ENCODE results near the gene CCNC. TPM values are rescaled to one million over a fixed set of nuclear protein-coding genes. Genes with fewer than 3 reads are reported as not detected.

Gene CCNC
- total RNA-seq, 1 experiment from 2014 or later, result 93.1 TPM

- TF ChIP-seq NR1H2 (CRISPR knock-in tag; IDR thresholded peaks at IDR 0.05), result no peak
- TF ChIP-seq FOXP1 (CRISPR knock-in tag; IDR thresholded peaks at IDR 0.05; ENCODE audit: borderline replicate concordance), result no peak; the same call in 1 of the 2 replicates
- TF ChIP-seq E2F4 (CRISPR knock-in tag; IDR thresholded peaks at IDR 0.05; ENCODE audit: borderline replicate concordance, low read depth), result no peak
- TF ChIP-seq TCF7 (CRISPR knock-in tag; IDR thresholded peaks at IDR 0.05; ENCODE audit: low read depth), result no peak
- no peak for TF ChIP-seq NFE2L1 (CRISPR knock-in tag; IDR thresholded peaks at IDR 0.05)
- no peak for TF ChIP-seq NR2C2 (CRISPR knock-in tag; IDR thresholded peaks at IDR 0.05)
- TF ChIP-seq SP1 (CRISPR knock-in tag; conservative IDR thresholded peaks at IDR 0.05), result no peak
- TF ChIP-seq JAZF1 (CRISPR knock-in tag; IDR thresholded peaks at IDR 0.05), result no peak
- no peak for TF ChIP-seq AR (CRISPR knock-in tag; IDR thresholded peaks at IDR 0.05)
- TF ChIP-seq USF2 (CRISPR knock-in tag; IDR thresholded peaks at IDR 0.05), result no peak
- TF ChIP-seq FOXK1 (CRISPR knock-in tag; IDR thresholded peaks at IDR 0.05), result no peak
- no peak for TF ChIP-seq ATF6 (CRISPR knock-in tag; IDR thresholded peaks at IDR 0.05)
- no peak for TF ChIP-seq HMGA2 (CRISPR knock-in tag; IDR thresholded peaks at IDR 0.05)
- no peak for TF ChIP-seq E2F5 (CRISPR knock-in tag; IDR thresholded peaks at IDR 0.05)
- TF ChIP-seq ZNF423 (CRISPR knock-in tag; IDR thresholded peaks at IDR 0.05), result peak; percentile 63
These were observed 20.3 kb upstream of the CCNC start (continued) for GRCh38 chr6:99588618-99589289.

- DNase-seq (ENCODE audit: low spot score) (no peak), ATAC-seq (no peak)
- peaks cover 20% of the 10 kb centered on the region for H3K4me1 Mint-ChIP-seq
- peaks cover 92% of the 10 kb centered on the region for H3K27me3 Mint-ChIP-seq (ENCODE audit: low read depth)
- POLR2A ChIA-PET, result interaction anchor here (2.1 kb wide), 1 partner anchor 19 kb away, joined by 13 read pairs; the partner anchor contains the start of gene CCNC
- no peak overlapping the region for H3K4me3 Mint-ChIP-seq
- CTCF ChIA-PET, result interaction anchor here (0.7 to 2.5 kb wide), 7 partner anchors 17 to 280 kb away, joined by 3 to 34 read pairs (median 11); partner anchors contain the start of gene PRDM13
- H3K27ac Mint-ChIP-seq, result no peak overlapping the region
- H3K9me3 Mint-ChIP-seq, result no peaks in the 10 kb centered on the region
- TF ChIP-seq SP1 (CRISPR knock-in tag; conservative IDR thresholded peaks at IDR 0.05) (no peak), USF2 (CRISPR knock-in tag; IDR thresholded peaks at IDR 0.05) (no peak), ZNF138 (CRISPR knock-in tag; conservative IDR thresholded peaks at IDR 0.05) (no peak), USF1 (CRISPR knock-in tag; IDR thresholded peaks at IDR 0.05) (no peak), ZNF219 (CRISPR knock-in tag; IDR thresholded peaks at IDR 0.05; ENCODE audit: borderline replicate concordance) (no peak), ARID4B (CRISPR knock-in tag; IDR thresholded peaks at IDR 0.05; ENCODE audit: borderline replicate concordance) (no peak), NR3C1 (CRISPR knock-in tag; conservative IDR thresholded peaks at IDR 0.05; ENCODE audit: low read depth) (no peak)
- H3K36me3 Mint-ChIP-seq, result no peaks in the 10 kb centered on the region
These were observed 19.3 kb upstream of the CCNC start for GRCh38 chr6:99587792-99588191.
